HAP-1 (cell line): ENCODE data around the gene TIMM8A.

Experiments used
- DNase-seq, 2 experiments: peaks; one replicate each; pipeline ENCODE4 v3.0.0-alpha.2; 2016 to 2020; ENCODE audit warnings: low spot score in 2 of 2
- H3K27me3 ChIP-seq: fragments of 250-450 bp; sonication (Bioruptor Pico); 2 replicates; pipeline ENCODE4 v1.5.1; 2020; ENCODE audit warnings: low read depth, mild to moderate bottlenecking, moderate library complexity
- H3K36me3 ChIP-seq: fragments of 250-450 bp; sonication (Bioruptor Pico); replicated peaks from 2 replicates; pipeline ENCODE4 v1.5.1; 2020; ENCODE audit warnings: mild to moderate bottlenecking
- H3K4me1 ChIP-seq: fragments of 250-450 bp; sonication (Bioruptor Pico); 2 replicates; pipeline ENCODE4 v1.5.1; 2020; ENCODE audit warnings: mild to moderate bottlenecking
- H3K4me3 ChIP-seq: fragments of 250-450 bp; sonication (Bioruptor Pico); 2 replicates; pipeline ENCODE4 v1.5.1; 2020; ENCODE audit warnings: mild to moderate bottlenecking, moderate library complexity
- H3K9me3 ChIP-seq: fragments of 250-450 bp; sonication (Bioruptor Pico); 2 replicates; pipeline ENCODE4 v1.5.1; 2020; ENCODE audit warnings: mild to moderate bottlenecking, moderate library complexity
- in situ Hi-C: fragments of 300-500 bp; cut with MboI; formaldehyde crosslinking; loops from 3 replicates; pipeline ENCODE4 v1.14.3; 2020; ENCODE audit warnings: low sequenced_read_pairs, inconsistent platforms, mixed read lengths

TIMM8A gene

DNA sequence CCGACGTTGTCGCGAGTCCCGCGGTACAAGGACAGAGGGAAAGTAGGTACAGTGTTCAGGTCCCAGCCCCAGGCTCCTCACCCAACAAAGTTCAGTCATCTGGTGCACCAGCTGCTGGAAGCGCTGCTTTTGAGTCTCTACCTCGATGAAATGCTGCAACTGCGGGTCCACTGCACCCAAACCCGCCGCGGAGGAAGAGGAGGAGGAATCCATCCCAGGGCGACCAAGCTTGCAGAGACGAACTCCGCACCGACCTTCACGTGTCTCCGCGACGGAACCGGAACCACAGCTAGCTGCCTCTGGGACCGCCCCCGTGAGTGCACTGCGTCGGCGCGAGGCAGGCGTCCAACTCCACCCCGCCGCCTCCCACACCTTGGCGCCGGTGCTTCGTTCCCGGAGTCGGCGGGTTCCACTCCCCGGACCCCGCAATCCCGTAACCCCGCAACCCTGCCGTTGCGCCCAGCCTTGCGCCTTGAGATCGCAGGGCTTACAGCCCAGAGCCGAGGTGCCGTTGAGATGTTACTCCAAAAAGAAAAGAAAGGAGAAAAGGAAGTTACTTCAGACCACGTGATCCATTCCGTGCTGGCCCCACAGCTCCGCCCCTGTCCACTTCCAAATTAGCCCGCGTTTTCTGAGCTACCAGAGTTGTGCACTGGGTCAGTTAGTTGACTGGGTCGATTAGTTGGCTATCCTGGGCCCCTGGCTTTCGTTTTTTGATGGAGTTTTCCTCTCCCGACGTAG lies at the start of gene TIMM8A:
TIMM8A (minus strand) TSS at position 291 of the 741 bp plus-strand sequence; CDS start at position 213, 78 bp downstream.
- H3K27me3 ChIP-seq: no peaks in the 10 kb centered on the region
- H3K9me3 ChIP-seq: no peaks in the 10 kb centered on the region
- peaks cover 21% of the 10 kb centered on the region for H3K4me1 ChIP-seq
- peak within 1 kb of the TSS; percentile 82 for H3K4me3 ChIP-seq
- in situ Hi-C loops: no loop called here
- peak; percentile 89 to 91 for DNase-seq
- H3K36me3 ChIP-seq: peaks cover 34% of the 10 kb centered on the region

DNA sequence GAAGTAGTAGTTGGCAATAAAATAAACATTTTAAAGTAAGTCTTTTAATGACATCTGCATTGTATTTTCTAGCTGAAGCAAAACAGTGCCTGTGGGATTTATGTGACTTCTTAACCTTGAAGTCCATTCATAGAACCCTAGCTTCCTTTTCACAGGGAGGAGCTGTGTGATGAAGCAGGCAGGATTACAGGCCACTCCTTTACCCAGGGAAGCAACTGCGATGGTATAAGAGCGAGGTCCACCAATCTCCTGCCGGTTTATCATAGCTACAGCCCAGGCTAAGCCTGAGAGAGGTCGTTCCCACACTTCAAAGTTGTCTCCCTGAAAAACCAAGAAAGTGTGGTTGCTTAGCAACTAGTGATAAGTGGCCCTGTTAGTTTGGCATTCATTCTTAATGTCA lies 49.2 kb upstream of the TIMM8A start:
- Histone ChIP-seq H3K36me3 (peaks cover 68% of the 10 kb centered on the region), H3K27me3 (no peaks in the 10 kb centered on the region), H3K4me3 (no peak overlapping the region), H3K9me3 (no peaks in the 10 kb centered on the region), H3K4me1 (peaks cover 8% of the 10 kb centered on the region)
- in situ Hi-C loops: no loop called here
- DNase-seq: peak; percentile 48 to 49

DNA sequence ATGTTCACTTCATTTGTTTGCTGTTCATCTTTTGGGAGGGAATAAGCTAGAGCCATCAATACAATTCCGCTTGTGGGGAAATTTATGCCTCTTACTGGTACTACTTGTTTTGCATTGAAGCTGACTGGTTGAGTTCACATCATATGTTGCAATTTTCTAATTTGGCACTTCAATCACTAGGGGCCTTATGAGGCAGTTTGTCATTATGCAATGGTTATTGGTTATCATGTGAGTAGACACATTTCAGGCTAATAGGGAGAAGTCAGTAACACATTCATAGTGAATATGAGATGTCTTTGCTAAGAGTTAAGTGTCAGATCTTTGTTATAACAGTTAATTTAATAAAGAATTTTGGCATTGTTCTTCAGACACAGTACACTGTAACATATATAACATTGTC lies 47.2 kb upstream of the TIMM8A start:
- no peaks in the 10 kb centered on the region for H3K9me3 ChIP-seq
- no peak for DNase-seq
- no peaks in the 10 kb centered on the region for H3K27me3 ChIP-seq
- in situ Hi-C loops: no loop called here
- peaks cover 15% of the 10 kb centered on the region for H3K4me1 ChIP-seq
- H3K4me3 ChIP-seq: no peak overlapping the region
- peaks cover 66% of the 10 kb centered on the region for H3K36me3 ChIP-seq

GRCh38 chrX:101394372-101394771 lies 45.8 kb upstream of the TIMM8A start:
- in situ Hi-C loops: loop anchor here (5.0 kb wide), 1 partner anchor 42 kb away; no protein-coding TSS in a partner anchor
- Histone ChIP-seq H3K4me3 (no peak overlapping the region), H3K36me3 (peaks cover 54% of the 10 kb centered on the region), H3K9me3 (no peaks in the 10 kb centered on the region), H3K27me3 (no peaks in the 10 kb centered on the region), H3K4me1 (peaks cover 21% of the 10 kb centered on the region)
- DNase-seq: no peak

DNA sequence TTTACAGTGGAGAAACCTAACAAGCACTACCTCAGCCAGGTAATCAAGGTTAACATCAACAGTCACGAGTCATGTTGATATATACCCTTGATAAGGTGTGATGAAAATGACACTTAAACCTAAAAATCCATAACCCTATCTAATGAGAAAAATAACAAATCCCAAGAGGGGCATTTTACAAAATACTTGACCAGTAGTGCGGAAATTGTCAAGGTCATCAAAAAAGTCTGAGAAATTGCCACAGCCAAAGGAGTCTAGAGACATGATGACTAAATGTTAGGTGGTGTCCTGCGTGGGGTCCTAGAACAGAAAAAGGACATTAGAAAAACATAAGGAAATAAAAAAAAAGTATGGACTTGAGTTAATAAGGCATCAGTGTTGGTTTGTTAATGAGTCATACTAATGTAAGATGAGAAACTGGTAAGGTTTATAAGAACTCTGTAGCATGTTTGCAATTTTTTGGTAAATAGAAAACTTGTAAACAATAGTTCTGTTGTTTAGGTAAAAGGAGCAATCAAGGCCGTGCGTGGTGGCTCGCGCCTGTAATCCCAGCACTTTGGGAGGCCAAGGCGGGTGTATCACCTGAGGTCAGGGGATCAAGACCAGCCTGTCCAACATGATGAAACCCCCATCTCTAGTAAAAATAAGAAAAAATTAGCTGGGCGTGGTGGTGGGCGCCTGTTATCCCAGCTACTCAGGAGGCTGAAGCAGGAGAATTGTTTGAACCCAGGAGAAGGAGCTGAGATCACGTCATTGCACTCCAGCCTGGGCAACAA lies 45.2 kb upstream of the TIMM8A start:
- Histone ChIP-seq H3K9me3 (no peaks in the 10 kb centered on the region), H3K36me3 (peaks cover 54% of the 10 kb centered on the region), H3K4me3 (peak overlapping the region; percentile 75; the same call in 1 of the 2 replicates), H3K27me3 (no peaks in the 10 kb centered on the region; the same call in 1 of the 2 replicates), H3K4me1 (peaks cover 21% of the 10 kb centered on the region)
- DNase-seq: no peak
- in situ Hi-C loops: loop anchor here (5.0 kb wide), 1 partner anchor 41 kb away; no protein-coding TSS in a partner anchor

- no peaks in the 10 kb centered on the region for H3K9me3 ChIP-seq
- in situ Hi-C loops: loop anchor here (5.0 kb wide), 1 partner anchor 40 kb away; no protein-coding TSS in a partner anchor
These were observed 43.3 kb upstream of the TIMM8A start for GRCh38 chrX:101391831-101392230.

GRCh38 chrX:101390664-101391525 lies 42.4 kb upstream of the TIMM8A start, which contains the start of gene RPL36A:
Gene RPL36A (plus strand): TSS chrX:101391011. CDS start chrX:101391044, 33 bp downstream.
- peak; percentile 93 to 96 for DNase-seq
- peaks cover 21% of the 10 kb centered on the region for H3K4me1 ChIP-seq
- in situ Hi-C loops: loop anchor here (5.0 kb wide), 1 partner anchor 39 kb away; no protein-coding TSS in a partner anchor
- H3K36me3 ChIP-seq: peaks cover 46% of the 10 kb centered on the region
- no peaks in the 10 kb centered on the region; the same call in 1 of the 2 replicates for H3K27me3 ChIP-seq
- H3K9me3 ChIP-seq: no peaks in the 10 kb centered on the region
- H3K4me3 ChIP-seq: peak within 1 kb of the TSS; percentile 75

More at GRCh38 chrX:101391831-101392230, 43.3 kb upstream of the TIMM8A start:
- peaks cover 54% of the 10 kb centered on the region for H3K36me3 ChIP-seq
- H3K27me3 ChIP-seq: no peaks in the 10 kb centered on the region; the same call in 1 of the 2 replicates
- peaks cover 21% of the 10 kb centered on the region for H3K4me1 ChIP-seq
- H3K4me3 ChIP-seq: peak overlapping the region; percentile 75
- DNase-seq: no peak

- peaks cover 19% of the 10 kb centered on the region for H3K4me1 ChIP-seq
- no peak for DNase-seq
- no peaks in the 10 kb centered on the region for H3K9me3 ChIP-seq
- H3K36me3 ChIP-seq: peaks cover 26% of the 10 kb centered on the region
- H3K4me3 ChIP-seq: no peak overlapping the region
- H3K27me3 ChIP-seq: no peaks in the 10 kb centered on the region; the same call in 1 of the 2 replicates
- in situ Hi-C loops: no loop called here
These were observed 40.1 kb upstream of the TIMM8A start for GRCh38 chrX:101388604-101389003.

GRCh38 chrX:101386542-101386885 lies 38.0 kb upstream of the TIMM8A start:
- Histone ChIP-seq H3K9me3 (no peaks in the 10 kb centered on the region), H3K4me1 (peaks cover 6% of the 10 kb centered on the region), H3K36me3 (peaks cover 5% of the 10 kb centered on the region), H3K4me3 (no peak overlapping the region), H3K27me3 (no peaks in the 10 kb centered on the region; the same call in 1 of the 2 replicates)
- no peak for DNase-seq
- in situ Hi-C loops: no loop called here

- H3K36me3 ChIP-seq: no peaks in the 10 kb centered on the region; the same call in 1 of the 2 replicates
- in situ Hi-C loops: no loop called here
- H3K9me3 ChIP-seq: no peaks in the 10 kb centered on the region
- DNase-seq: no peak
- H3K4me3 ChIP-seq: no peak within 1 kb of the TSS
- H3K4me1 ChIP-seq: peaks cover 6% of the 10 kb centered on the region
- H3K27me3 ChIP-seq: no peaks in the 10 kb centered on the region; the same call in 1 of the 2 replicates
These were observed 37.4 kb upstream of the TIMM8A start, which contains the start of gene BTK for GRCh38 chrX:101385795-101386541. Gene BTK (minus strand): TSS chrX:101386191. CDS start chrX:101375284, 10,907 bp downstream.

- no peaks in the 10 kb centered on the region for H3K9me3 ChIP-seq
- no peaks in the 10 kb centered on the region; the same call in 1 of the 2 replicates for H3K27me3 ChIP-seq
- no peak overlapping the region for H3K4me3 ChIP-seq
- DNase-seq: no peak
- H3K4me1 ChIP-seq: peaks cover 2% of the 10 kb centered on the region
- in situ Hi-C loops: no loop called here
- H3K36me3 ChIP-seq: no peaks in the 10 kb centered on the region
These were observed 36.6 kb upstream of the TIMM8A start for GRCh38 chrX:101385026-101385684.

GRCh38 chrX:101383679-101384205 lies 35.2 kb upstream of the TIMM8A start:
- DNase-seq: peak in 1 of 2 experiments; percentile 28
- H3K9me3 ChIP-seq: no peaks in the 10 kb centered on the region
- no peak overlapping the region for H3K4me3 ChIP-seq
- in situ Hi-C loops: no loop called here
- no peaks in the 10 kb centered on the region; the same call in 1 of the 2 replicates for H3K27me3 ChIP-seq
- no peaks in the 10 kb centered on the region for H3K36me3 ChIP-seq
- no peaks in the 10 kb centered on the region for H3K4me1 ChIP-seq
